Activated CD8-positive, alpha-beta memory T cell treated with anti-CD3 and anti-CD28 coated beads for 36 hours (primary cell): ENCODE measurements around the gene SEPTIN10. TPM values are rescaled to one million over a fixed set of nuclear protein-coding genes. Genes with fewer than 3 reads are reported as not detected.
"Not testable (repeated sequence)": the region's sequence is repeated elsewhere in the genome, so short reads cannot be mapped to it uniquely, and the experiment has no call there.

Experiments
- CTCF ChIA-PET: fragments of 350-600 bp; sonication (Branson Sonifier 250); formaldehyde crosslinking; loops from one replicate; lab custom pipeline; 2021; ENCODE audit warnings: antibody characterized with exemption; lab: Charles Lee
- POLR2A ChIA-PET: fragments of 350-600 bp; sonication (Branson Sonifier 250); formaldehyde crosslinking; loops from one replicate; lab custom pipeline; 2021; ENCODE audit warnings: antibody characterized with exemption; lab: Charles Lee
- total RNA-seq, 2 experiments: library from RNA; stranded (reverse); gene quantifications; one replicate each; pipeline ENCODE4 v1.2.3, GENCODE V29; 2021

The SEPTIN10 gene
- total RNA-seq, 2 experiments from 2014 or later, result 0.17 to 0.65 TPM

GRCh38 chr2:109609352-109610024, 4.3 kb downstream of the SEPTIN10 start:
- CTCF ChIA-PET, result interaction anchor here (0.7 kb wide), 1 partner anchor 52 kb away, joined by 3 read pairs; no protein-coding TSS in a partner anchor
- POLR2A ChIA-PET, result no interaction called here

GRCh38 chr2:109607766-109608165, 6.0 kb downstream of the SEPTIN10 start:
- CTCF ChIA-PET, result interaction anchor here (2.0 kb wide), 1 partner anchor 61 kb away, joined by 5 read pairs; no protein-coding TSS in a partner anchor
- POLR2A ChIA-PET, result no interaction called here

GRCh38 chr2:109604597-109604996, 9.2 kb downstream of the SEPTIN10 start:
- CTCF ChIA-PET, result no interaction called here
- POLR2A ChIA-PET, result no interaction called here

GRCh38 chr2:109602617-109603188, 11.1 kb downstream of the SEPTIN10 start:
- ChIA-PET CTCF (interaction anchor here (0.7 kb wide), 1 partner anchor 31 kb away, joined by 3 read pairs; no protein-coding TSS in a partner anchor), POLR2A (no interaction called here)

- POLR2A ChIA-PET, result no interaction called here
- CTCF ChIA-PET, result no interaction called here
These were observed 12.0 kb downstream of the SEPTIN10 start for GRCh38 chr2:109601783-109602182.

- CTCF ChIA-PET, result no interaction called here
- POLR2A ChIA-PET, result no interaction called here
These were observed 16.5 kb downstream of the SEPTIN10 start for GRCh38 chr2:109597283-109597682.

- ChIA-PET CTCF (no interaction called here), POLR2A (no interaction called here)
These were observed 18.1 kb downstream of the SEPTIN10 start for GRCh38 chr2:109595644-109596043.

GRCh38 chr2:109594246-109594885, 19.4 kb downstream of the SEPTIN10 start:
- CTCF ChIA-PET, result interaction anchor here (1.3 kb wide), 1 partner anchor 33 kb away, joined by 4 read pairs; no protein-coding TSS in a partner anchor
- POLR2A ChIA-PET, result no interaction called here

- ChIA-PET CTCF (interaction anchor here (1.3 kb wide), 1 partner anchor 34 kb away, joined by 4 read pairs; no protein-coding TSS in a partner anchor), POLR2A (no interaction called here)
These were observed 20.9 kb downstream of the SEPTIN10 start for GRCh38 chr2:109592905-109593304.

- CTCF ChIA-PET, result no interaction called here
- POLR2A ChIA-PET, result no interaction called here
These were observed 22.6 kb downstream of the SEPTIN10 start for GRCh38 chr2:109591206-109591605.

GRCh38 chr2:109586687-109587086, 27.1 kb downstream of the SEPTIN10 start:
- ChIA-PET POLR2A (no interaction called here), CTCF (no interaction called here)

- POLR2A ChIA-PET, result no interaction called here
- CTCF ChIA-PET, result no interaction called here
These were observed 30.6 kb downstream of the SEPTIN10 start for GRCh38 chr2:109582928-109583895.

- POLR2A ChIA-PET, CTCF ChIA-PET: not testable (repeated sequence)
These were observed 36.1 kb downstream of the SEPTIN10 start for GRCh38 chr2:109577630-109578029.

GRCh38 chr2:109575373-109575772, 38.4 kb downstream of the SEPTIN10 start:
- ChIA-PET POLR2A (no interaction called here), CTCF (no interaction called here)

GRCh38 chr2:109563980-109564550, 49.7 kb downstream of the SEPTIN10 start:
- CTCF ChIA-PET, result no interaction called here
- POLR2A ChIA-PET, result no interaction called here

- POLR2A ChIA-PET, result no interaction called here
- CTCF ChIA-PET, result no interaction called here
These were observed 50.5 kb downstream of the SEPTIN10 start for GRCh38 chr2:109563288-109563687.

GRCh38 chr2:109562421-109562820, 51.3 kb downstream of the SEPTIN10 start:
- CTCF ChIA-PET, result no interaction called here
- POLR2A ChIA-PET, result no interaction called here

- CTCF ChIA-PET, result no interaction called here
- POLR2A ChIA-PET, result no interaction called here
These were observed 53.5 kb downstream of the SEPTIN10 start for GRCh38 chr2:109560265-109560664.
